ENCODE results near the gene TBATA.

- TF ChIP-seq, protein P1, sequence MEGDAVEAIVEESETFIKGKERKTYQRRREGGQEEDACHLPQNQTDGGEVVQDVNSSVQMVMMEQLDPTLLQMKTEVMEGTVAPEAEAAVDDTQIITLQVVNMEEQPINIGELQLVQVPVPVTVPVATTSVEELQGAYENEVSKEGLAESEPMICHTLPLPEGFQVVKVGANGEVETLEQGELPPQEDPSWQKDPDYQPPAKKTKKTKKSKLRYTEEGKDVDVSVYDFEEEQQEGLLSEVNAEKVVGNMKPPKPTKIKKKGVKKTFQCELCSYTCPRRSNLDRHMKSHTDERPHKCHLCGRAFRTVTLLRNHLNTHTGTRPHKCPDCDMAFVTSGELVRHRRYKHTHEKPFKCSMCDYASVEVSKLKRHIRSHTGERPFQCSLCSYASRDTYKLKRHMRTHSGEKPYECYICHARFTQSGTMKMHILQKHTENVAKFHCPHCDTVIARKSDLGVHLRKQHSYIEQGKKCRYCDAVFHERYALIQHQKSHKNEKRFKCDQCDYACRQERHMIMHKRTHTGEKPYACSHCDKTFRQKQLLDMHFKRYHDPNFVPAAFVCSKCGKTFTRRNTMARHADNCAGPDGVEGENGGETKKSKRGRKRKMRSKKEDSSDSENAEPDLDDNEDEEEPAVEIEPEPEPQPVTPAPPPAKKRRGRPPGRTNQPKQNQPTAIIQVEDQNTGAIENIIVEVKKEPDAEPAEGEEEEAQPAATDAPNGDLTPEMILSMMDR (IDR thresholded peaks at IDR 0.05), result no peak
- TF ChIP-seq ZFX (IDR thresholded peaks at IDR 0.05; ENCODE audit: borderline replicate concordance), result no peak
These were observed 33.2 kb downstream of the TBATA start for GRCh38 chr10:70751991-70752390.

All from 22Rv1 (cell line).